Upper lobe of left lung (tissue), 6 donors: ENCODE data around the gene TTK. TPM values are rescaled to one million over a fixed set of nuclear protein-coding genes. Genes with fewer than 3 reads are reported as not detected.
A peak's percentile ranks its signal among the peaks of the same experiment; 100 is the strongest.
"Not testable (repeated sequence)": the region's sequence is repeated elsewhere in the genome, so short reads cannot be mapped to it uniquely, and the experiment has no call there.

Experiments used
- ATAC-seq, 2 donors: fragments of 200-7000 bp; cut with Tn5 transposase; one replicate each; pipeline ENCODE4 v1.9.1; 2022; ENCODE audit warnings: mild to moderate bottlenecking in 2 of 2, moderate library complexity in 2 of 2; ENCODE audit not compliant: low FRiP score in 2 of 2
- DNase-seq, 2 donors: peaks; one replicate each; pipeline ENCODE4 v3.0.0-alpha.2; 2019 to 2020
- H3K27ac ChIP-seq, 4 donors: fragments of 200-600 bp; sonication (generic); one replicate each; pipeline ENCODE4 v1.5.1; 2016 to 2019
- H3K27me3 ChIP-seq, 4 donors: fragments of 200-600 bp; sonication (generic); one replicate each; pipeline ENCODE4 v1.5.1; 2017 to 2019
- H3K36me3 ChIP-seq, 4 donors: fragments of 200-600 bp; sonication (generic); one replicate each; pipeline ENCODE4 v1.5.1; 2016 to 2019
- H3K4me1 ChIP-seq, 4 donors: fragments of 200-600 bp; sonication (generic); one replicate each; pipeline ENCODE4 v1.5.1; 2018 to 2019
- H3K4me3 ChIP-seq, 4 donors: fragments of 200-600 bp; sonication (generic); one replicate each; pipeline ENCODE4 v1.5.1; 2017 to 2019; ENCODE audit warnings: mild to moderate bottlenecking in 2 of 4, moderate library complexity in 1 of 4
- H3K9me3 ChIP-seq, 4 donors: fragments of 200-600 bp; sonication (generic); one replicate each; pipeline ENCODE4 v1.5.1; 2018 to 2019
- EP300 ChIP-seq, 4 donors: sonication (generic); formaldehyde crosslinking; IDR thresholded peaks; one replicate each; pipeline ENCODE4 v1.5.1; 2017; ENCODE audit warnings: antibody characterized with exemption in 4 of 4, control low read depth in 2 of 4
- POLR2A ChIP-seq, 4 donors: fragments of 450-650 bp; IDR thresholded peaks; one replicate each; pipeline ENCODE4 v1.5.1; 2016 to 2017; ENCODE audit warnings: antibody characterized with exemption in 4 of 4, mild to moderate bottlenecking in 2 of 4
- POLR2AphosphoS5 ChIP-seq, 2 donors: sonication (generic); formaldehyde crosslinking; IDR thresholded peaks; one replicate each; pipeline ENCODE4 v1.5.1; 2017; ENCODE audit warnings: antibody characterized with exemption in 2 of 2
- WGBS, 2 donors: methylation state at CpG; one replicate each; pipeline ENCODE4 v1.1.5; 2017 to 2018; 5-methylcytosine and 5-hydroxymethylcytosine counted together
- total RNA-seq, 6 donors: library from RNA; depleted of rRNA in 4 of 6; stranded (reverse); fragments of >200 nt in 4 of 6; gene quantifications; one replicate each; pipeline versions ENCODE4 v1.1.0 to v1.2.1, GENCODE V29; 2016 to 2021
- TF ChIP-seq, protein P1 (sequence below), 6 experiments: fragments of 450-650 bp in 4 of 6; fragments of 200-600 bp in 2 of 6; sonication (generic) in 2 of 6; IDR thresholded peaks; one replicate each; pipeline ENCODE4 v1.5.1; 2016 to 2019; ENCODE audit warnings: antibody characterized with exemption in 6 of 6
- donor health status: DM: no; HTN: no; CAD: no; lungs with moderate emphysema.
- donor health status: DM: no; HTN: yes; CAD: no; lungs with severe emphysema.

TTK gene
- total RNA-seq, 6 donors from 2014 or later = 0.91 to 2.3 (median 1.4) TPM; not detected in 2

DNA sequence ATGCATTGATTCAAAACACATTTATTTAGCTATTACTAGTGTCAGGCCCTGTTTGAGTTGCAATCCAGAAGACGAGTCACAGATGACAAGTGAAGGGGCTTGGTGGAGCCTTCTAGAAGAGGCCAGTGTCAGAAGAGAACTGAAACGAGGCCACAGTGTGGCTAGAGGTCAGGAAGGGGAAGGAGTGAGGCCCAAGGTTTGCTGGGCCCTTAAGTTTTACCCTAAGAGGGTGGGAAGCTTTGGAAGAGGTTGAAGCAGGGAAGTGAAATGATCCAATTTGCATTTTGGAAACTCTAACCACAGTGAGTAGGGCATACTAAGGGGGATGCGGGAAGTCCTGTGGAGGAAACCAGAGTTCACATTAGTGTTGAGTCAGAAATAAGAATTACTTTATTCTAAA, 25.0 kb downstream of the TTK start:
- Histone ChIP-seq H3K4me1 (no peaks in the 10 kb centered on the region), H3K9me3 (no peaks in the 10 kb centered on the region), H3K27ac (no peak overlapping the region), H3K4me3 (no peak overlapping the region), H3K27me3 (no peaks in the 10 kb centered on the region), H3K36me3 (no peaks in the 10 kb centered on the region)
- WGBS, 2 donors = 77 to 82% methylated on average over 3 of the region's 3 CpGs
- TF ChIP-seq POLR2AphosphoS5 (IDR thresholded peaks at IDR 0.05) (no peak), POLR2A (IDR thresholded peaks at IDR 0.05) (no peak), EP300 (IDR thresholded peaks at IDR 0.05) (no peak)
- TF ChIP-seq, protein P1, sequence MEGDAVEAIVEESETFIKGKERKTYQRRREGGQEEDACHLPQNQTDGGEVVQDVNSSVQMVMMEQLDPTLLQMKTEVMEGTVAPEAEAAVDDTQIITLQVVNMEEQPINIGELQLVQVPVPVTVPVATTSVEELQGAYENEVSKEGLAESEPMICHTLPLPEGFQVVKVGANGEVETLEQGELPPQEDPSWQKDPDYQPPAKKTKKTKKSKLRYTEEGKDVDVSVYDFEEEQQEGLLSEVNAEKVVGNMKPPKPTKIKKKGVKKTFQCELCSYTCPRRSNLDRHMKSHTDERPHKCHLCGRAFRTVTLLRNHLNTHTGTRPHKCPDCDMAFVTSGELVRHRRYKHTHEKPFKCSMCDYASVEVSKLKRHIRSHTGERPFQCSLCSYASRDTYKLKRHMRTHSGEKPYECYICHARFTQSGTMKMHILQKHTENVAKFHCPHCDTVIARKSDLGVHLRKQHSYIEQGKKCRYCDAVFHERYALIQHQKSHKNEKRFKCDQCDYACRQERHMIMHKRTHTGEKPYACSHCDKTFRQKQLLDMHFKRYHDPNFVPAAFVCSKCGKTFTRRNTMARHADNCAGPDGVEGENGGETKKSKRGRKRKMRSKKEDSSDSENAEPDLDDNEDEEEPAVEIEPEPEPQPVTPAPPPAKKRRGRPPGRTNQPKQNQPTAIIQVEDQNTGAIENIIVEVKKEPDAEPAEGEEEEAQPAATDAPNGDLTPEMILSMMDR (IDR thresholded peaks at IDR 0.05) = no peak
- no peak for DNase-seq
- peak in 1 of 2 donors; percentile 43 for ATAC-seq

DNA sequence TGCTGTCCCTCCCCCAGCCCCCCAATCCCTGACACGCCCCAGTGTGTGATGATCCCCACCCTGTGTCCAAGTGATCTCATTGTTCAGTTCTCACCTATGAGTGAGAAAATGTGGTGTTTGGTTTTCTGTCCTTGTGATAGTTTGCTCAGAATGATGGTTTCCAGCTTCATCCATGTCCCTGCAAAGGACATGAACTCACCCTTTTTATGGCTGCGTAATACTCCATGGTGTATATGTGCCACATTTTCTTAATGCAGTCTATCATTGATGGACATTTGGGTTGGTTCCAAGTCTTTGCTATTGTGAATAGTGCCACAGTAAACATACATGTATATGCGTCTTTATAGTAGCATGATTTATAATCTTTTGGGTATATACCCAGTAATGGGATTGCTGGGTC, 43.8 kb downstream of the TTK start:
- ATAC-seq, H3K4me3 ChIP-seq, H3K36me3 ChIP-seq, H3K4me1 ChIP-seq, DNase-seq, H3K27ac ChIP-seq, H3K27me3 ChIP-seq, H3K9me3 ChIP-seq: not testable (repeated sequence)
- WGBS, 2 donors = 96 to 97% methylated on average over 3 of the region's 3 CpGs

DNA sequence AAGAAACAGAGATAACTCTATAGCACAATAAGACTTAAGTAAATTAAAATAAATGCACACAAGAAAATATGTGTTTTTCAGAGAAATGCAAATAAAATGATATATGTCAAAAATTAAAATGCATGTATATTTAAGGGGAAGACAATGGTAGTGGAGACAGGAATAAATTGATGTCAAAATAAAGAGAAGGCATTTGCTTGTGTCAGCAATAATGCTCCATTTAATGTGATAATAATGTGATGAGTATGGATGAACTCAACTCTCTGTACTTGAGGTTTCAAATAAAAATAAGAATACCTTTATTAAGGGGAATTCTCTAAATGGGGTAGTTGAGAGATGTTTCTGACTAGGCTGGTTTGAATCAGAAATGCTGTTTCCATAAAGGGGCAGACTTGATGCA, 56.3 kb downstream of the TTK start:
- H3K9me3 ChIP-seq = no peaks in the 10 kb centered on the region
- TF ChIP-seq POLR2A (IDR thresholded peaks at IDR 0.05) (no peak), EP300 (IDR thresholded peaks at IDR 0.05) (no peak), POLR2AphosphoS5 (IDR thresholded peaks at IDR 0.05) (no peak)
- TF ChIP-seq, protein P1 (IDR thresholded peaks at IDR 0.05) = no peak

DNA sequence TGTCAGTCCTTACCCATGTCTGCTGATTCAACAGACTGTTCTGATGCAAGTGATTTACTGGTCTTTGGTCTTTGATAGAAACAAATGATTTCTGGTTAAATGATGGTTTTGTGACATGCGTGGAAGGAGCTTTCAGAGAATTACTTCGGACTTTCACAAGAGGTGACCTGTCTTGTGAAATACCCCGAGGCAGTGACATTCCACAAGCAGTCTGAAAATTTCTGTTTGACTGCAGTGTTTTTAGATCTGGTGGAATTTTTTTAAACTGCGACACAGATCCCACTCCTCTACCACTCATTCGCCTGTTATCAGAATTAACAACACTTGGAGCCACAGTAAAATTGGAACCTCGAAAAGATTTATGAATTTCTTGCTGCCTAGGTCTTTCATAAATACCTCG, 63.7 kb downstream of the TTK start:
- H3K27me3 ChIP-seq, H3K27ac ChIP-seq, H3K4me3 ChIP-seq, H3K36me3 ChIP-seq, DNase-seq, H3K9me3 ChIP-seq, ATAC-seq, H3K4me1 ChIP-seq: not testable (repeated sequence)
- 66 to 72% methylated on average over 7 of the region's 7 CpGs for WGBS, 2 donors

More for the DNA sequence above, 56.3 kb downstream of the TTK start:
- H3K4me3 ChIP-seq = no peak overlapping the region
- H3K27me3 ChIP-seq = no peaks in the 10 kb centered on the region
- H3K36me3 ChIP-seq = no peaks in the 10 kb centered on the region
- DNase-seq (no peak), ATAC-seq (no peak)
- no peak overlapping the region for H3K27ac ChIP-seq
- no peaks in the 10 kb centered on the region for H3K4me1 ChIP-seq

DNA sequence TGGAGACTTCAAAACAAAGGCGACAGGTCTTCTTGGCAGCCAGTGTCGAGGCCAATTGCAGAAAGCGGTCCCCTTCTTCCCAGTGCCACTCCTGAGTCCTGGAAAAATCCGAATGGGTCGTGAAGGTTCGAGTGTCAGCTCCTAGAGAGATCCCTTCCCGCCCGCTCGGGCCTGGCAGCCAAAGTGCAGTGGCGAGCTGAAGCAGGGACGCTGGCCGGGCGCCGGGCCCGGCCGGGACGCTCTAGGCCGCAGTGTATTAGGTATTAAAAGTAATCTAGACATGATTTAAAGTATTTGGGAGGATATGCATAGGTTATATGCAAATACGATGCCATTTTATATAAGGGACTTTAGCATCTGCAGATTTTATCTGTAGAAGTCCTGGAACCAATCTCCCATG, 66.0 kb downstream of the TTK start:
- H3K9me3 ChIP-seq, H3K4me3 ChIP-seq, H3K27me3 ChIP-seq, H3K27ac ChIP-seq, H3K36me3 ChIP-seq, ATAC-seq, H3K4me1 ChIP-seq: not testable (repeated sequence)
- DNase-seq = peak in 1 of 2 donors; percentile 77
- WGBS, 2 donors = 91 to 94% methylated on average over 19 of the region's 19 CpGs

DNA sequence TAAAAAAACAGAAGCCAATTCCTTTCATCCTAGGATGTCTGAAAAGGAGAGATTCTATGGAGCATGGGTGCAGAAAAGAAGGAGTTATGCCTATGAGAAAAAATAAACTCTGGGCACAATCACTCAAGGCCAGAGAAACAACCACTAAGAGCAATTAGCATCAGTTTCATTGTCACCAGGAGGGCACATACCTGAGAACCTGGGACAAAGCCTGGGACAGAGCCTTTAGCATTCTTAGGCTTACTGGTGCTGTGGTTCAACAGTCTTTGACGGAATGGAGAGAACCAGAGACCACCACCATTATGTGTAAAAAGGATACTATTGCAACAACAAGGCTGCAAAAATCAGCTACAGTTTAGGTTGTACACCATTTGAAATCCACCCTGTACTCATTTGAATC, 72.6 kb downstream of the TTK start:
- Histone ChIP-seq H3K36me3 (no peaks in the 10 kb centered on the region), H3K4me3 (no peak overlapping the region), H3K27me3 (no peaks in the 10 kb centered on the region), H3K9me3 (peaks cover 0 to 5% (median 2%) of the 10 kb centered on the region in 4 donors), H3K27ac (no peak overlapping the region), H3K4me1 (no peaks in the 10 kb centered on the region)
- DNase-seq (no peak), ATAC-seq (no peak)
- no peak for TF ChIP-seq POLR2A (IDR thresholded peaks at IDR 0.05)
- no peak for TF ChIP-seq EP300 (IDR thresholded peaks at IDR 0.05)
- TF ChIP-seq, protein P1 (IDR thresholded peaks at IDR 0.05) = no peak
- no peak for TF ChIP-seq POLR2AphosphoS5 (IDR thresholded peaks at IDR 0.05)
- 74 to 77% methylated on average over 1 of the region's 1 CpG for WGBS, 2 donors
